ENCODE measurements around the gene USP21. TPM values are rescaled to one million over a fixed set of nuclear protein-coding genes. Genes with fewer than 3 reads are reported as not detected.

USP21 gene
- total and polyA plus RNA-seq, 9 of the 15 experiments (the other 6 are each of a cell fraction or from before 2014, with no cell fraction given): 4.9 to 52.4 (median 21.6) TPM

DNA sequence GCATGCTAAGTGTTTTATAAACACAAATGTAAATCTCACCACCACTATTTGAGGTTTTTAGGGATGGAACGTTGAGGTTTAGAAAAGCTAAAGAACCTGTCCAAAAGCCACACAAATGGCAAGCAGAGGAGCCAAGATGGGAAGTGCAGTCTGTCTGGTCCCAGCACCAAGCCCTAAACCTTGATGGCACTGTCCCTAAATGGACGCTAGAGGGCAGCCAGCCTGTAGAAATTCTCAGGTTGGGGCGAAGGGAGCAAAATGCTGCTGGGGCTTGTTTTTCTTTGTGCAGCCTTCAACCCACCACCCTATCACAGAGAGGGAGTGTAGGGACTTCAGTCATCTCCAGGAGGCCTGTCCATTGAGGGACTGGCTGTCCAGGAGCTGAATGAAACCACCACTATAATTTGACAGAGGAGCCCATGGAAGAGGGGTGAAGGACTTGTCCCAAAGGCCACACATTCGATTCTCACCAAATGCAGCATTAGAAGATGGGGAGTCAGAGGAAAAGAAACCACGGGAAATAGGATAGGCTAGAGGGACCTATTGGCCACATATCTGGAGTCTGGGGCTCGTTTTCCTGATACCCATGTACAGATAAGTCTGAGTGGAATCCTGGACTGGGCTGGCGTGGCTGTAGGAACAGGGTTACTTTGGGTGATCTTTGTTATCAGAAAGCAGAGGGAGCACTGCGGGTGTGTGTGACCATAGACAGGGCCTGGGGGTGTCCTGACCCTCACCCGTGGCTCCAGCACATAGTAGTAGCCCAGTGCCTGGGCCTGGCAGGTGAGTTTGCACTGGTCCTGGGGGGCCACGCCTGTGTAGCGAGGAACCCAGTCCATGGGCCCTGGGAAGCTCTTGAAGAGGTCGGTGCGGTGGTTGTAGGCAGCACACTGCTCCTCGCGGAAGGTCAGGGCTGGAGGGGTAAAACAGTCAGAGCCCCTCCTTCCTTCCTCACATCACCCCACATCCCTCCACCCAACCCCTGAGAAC lies 33.5 kb downstream of the USP21 start (continued):
- no peak for TF ChIP-seq SP2 (IDR thresholded peaks at IDR 0.05; ENCODE audit: extremely low read depth, low read depth, low read length, poor library complexity, severe bottlenecking)
- TF ChIP-seq MEF2D (tag; conservative IDR thresholded peaks at IDR 0.05; ENCODE audit: low read depth): no peak
- no peak for TF ChIP-seq FUS (optimal IDR thresholded peaks at IDR 0.05; ENCODE audit: low read depth, low read length)
- peak; percentile 88 for TF ChIP-seq SMC3 (conservative IDR thresholded peaks at IDR 0.05; ENCODE audit: insufficient read depth, low read depth, low read length)
- TF ChIP-seq, protein P1, sequence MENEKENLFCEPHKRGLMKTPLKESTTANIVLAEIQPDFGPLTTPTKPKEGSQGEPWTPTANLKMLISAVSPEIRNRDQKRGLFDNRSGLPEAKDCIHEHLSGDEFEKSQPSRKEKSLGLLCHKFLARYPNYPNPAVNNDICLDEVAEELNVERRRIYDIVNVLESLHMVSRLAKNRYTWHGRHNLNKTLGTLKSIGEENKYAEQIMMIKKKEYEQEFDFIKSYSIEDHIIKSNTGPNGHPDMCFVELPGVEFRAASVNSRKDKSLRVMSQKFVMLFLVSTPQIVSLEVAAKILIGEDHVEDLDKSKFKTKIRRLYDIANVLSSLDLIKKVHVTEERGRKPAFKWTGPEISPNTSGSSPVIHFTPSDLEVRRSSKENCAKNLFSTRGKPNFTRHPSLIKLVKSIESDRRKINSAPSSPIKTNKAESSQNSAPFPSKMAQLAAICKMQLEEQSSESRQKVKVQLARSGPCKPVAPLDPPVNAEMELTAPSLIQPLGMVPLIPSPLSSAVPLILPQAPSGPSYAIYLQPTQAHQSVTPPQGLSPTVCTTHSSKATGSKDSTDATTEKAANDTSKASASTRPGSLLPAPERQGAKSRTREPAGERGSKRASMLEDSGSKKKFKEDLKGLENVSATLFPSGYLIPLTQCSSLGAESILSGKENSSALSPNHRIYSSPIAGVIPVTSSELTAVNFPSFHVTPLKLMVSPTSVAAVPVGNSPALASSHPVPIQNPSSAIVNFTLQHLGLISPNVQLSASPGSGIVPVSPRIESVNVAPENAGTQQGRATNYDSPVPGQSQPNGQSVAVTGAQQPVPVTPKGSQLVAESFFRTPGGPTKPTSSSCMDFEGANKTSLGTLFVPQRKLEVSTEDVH (IDR thresholded peaks at IDR 0.05; ENCODE audit: low read depth, partially characterized antibody): no peak
- no peak for TF ChIP-seq PRMT5 (CRISPR knock-in tag; IDR thresholded peaks at IDR 0.05)
- no peak for TF ChIP-seq LEF1 (IDR thresholded peaks at IDR 0.05)
- no peak for TF ChIP-seq TFE3 (CRISPR knock-in tag; IDR thresholded peaks at IDR 0.05)
- peak; percentile 29; the same call in 1 of the 2 replicates for TF ChIP-seq ZBTB33 (CRISPR knock-in tag; IDR thresholded peaks at IDR 0.05)
- no peak for TF ChIP-seq TAF1 (IDR thresholded peaks at IDR 0.05; ENCODE audit: control insufficient read depth, extremely low read depth, insufficient read depth, low read length, severe bottlenecking)
- no peak for TF ChIP-seq SAFB (IDR thresholded peaks at IDR 0.05; ENCODE audit: borderline replicate concordance, low read depth, low read length)
- no peak for TF ChIP-seq KAT8 (IDR thresholded peaks at IDR 0.05; ENCODE audit: low read depth)
- no peak for TF ChIP-seq TCF3 (CRISPR knock-in tag; IDR thresholded peaks at IDR 0.05)
- TF ChIP-seq NCOA4 (IDR thresholded peaks at IDR 0.05; ENCODE audit: partially characterized antibody): no peak
- no peak for TF ChIP-seq ELF2 (CRISPR knock-in tag; IDR thresholded peaks at IDR 0.05)
- no peak for TF ChIP-seq RFX7 (CRISPR knock-in tag; IDR thresholded peaks at IDR 0.05)
- 0 out of 2 replicates have a peak, but pooled peaks have one; percentile 36 for TF ChIP-seq RB1 (IDR thresholded peaks at IDR 0.05; ENCODE audit: low read depth)
- no peak for TF ChIP-seq DNMT1 (IDR thresholded peaks at IDR 0.05)
- TF ChIP-seq, protein P2, sequence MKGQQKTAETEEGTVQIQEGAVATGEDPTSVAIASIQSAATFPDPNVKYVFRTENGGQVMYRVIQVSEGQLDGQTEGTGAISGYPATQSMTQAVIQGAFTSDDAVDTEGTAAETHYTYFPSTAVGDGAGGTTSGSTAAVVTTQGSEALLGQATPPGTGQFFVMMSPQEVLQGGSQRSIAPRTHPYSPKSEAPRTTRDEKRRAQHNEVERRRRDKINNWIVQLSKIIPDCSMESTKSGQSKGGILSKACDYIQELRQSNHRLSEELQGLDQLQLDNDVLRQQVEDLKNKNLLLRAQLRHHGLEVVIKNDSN (CRISPR knock-in tag; IDR thresholded peaks at IDR 0.05): no peak
- peak; percentile 76 to 91 for TF ChIP-seq RAD21 (CRISPR knock-in tag; conservative IDR thresholded peaks at IDR 0.05 in 1 of 2, IDR thresholded peaks at IDR 0.05 in 1 of 2)
